ENCODE data around the gene CALD1.

Gene CALD1

GRCh38 chr7:134907000-134907399 lies 127.6 kb downstream of the CALD1 start:
- TF ChIP-seq, protein P1, sequence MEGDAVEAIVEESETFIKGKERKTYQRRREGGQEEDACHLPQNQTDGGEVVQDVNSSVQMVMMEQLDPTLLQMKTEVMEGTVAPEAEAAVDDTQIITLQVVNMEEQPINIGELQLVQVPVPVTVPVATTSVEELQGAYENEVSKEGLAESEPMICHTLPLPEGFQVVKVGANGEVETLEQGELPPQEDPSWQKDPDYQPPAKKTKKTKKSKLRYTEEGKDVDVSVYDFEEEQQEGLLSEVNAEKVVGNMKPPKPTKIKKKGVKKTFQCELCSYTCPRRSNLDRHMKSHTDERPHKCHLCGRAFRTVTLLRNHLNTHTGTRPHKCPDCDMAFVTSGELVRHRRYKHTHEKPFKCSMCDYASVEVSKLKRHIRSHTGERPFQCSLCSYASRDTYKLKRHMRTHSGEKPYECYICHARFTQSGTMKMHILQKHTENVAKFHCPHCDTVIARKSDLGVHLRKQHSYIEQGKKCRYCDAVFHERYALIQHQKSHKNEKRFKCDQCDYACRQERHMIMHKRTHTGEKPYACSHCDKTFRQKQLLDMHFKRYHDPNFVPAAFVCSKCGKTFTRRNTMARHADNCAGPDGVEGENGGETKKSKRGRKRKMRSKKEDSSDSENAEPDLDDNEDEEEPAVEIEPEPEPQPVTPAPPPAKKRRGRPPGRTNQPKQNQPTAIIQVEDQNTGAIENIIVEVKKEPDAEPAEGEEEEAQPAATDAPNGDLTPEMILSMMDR (IDR thresholded peaks at IDR 0.05) = no peak

GRCh38 chr7:134907639-134908038 lies 128.2 kb downstream of the CALD1 start:
- TF ChIP-seq, protein P1 (IDR thresholded peaks at IDR 0.05) = no peak

DNA sequence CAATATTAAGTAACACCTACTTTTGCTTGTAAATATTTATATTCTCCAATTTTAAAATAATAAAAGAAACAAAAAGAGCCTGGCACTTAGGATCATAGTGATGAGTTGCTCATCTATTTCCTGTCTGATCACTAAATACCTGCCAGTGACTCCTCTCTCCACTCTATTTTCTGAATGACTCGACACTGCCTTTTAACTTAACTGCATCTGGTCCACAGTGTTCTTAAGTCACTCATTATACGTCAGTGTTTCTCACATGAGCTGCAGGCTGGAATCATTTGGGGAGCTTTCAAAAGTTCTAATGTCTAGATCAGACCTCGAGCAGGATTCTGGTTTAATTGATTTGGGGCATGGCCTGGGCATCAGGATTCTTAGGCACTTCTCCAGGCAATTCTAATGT lies 128.9 kb downstream of the CALD1 start:
- TF ChIP-seq, protein P1 (IDR thresholded peaks at IDR 0.05) = no peak

DNA sequence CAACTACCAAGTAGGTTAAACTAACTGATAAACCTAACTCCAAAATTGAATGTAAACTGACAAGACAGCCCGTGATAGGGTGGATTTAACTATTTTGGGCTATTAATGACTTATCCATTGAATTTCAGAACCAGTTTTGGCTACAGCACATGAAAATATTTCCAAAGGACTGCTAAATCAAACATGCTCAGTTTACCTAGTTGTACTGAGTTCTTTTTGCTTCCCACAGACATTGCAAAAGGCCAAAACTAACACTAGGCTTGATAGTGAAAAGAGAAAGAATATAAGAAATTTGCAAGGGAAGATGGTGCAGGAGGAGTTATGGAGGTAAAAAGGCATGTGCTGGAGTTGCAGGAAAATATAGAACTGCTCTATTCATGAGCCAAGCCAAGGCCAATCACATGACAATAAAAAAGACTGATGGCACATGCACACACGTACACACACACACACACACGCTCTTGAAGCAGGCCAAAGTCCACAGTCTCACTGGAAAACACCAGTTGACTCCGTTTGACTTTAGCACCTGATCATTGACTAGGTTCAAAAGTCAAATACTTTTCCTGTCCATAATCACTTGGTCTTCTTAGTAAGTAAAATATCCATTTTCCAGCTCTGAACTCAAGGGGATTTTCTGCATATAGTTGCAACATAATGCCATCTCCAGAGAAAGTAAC lies 130.9 kb downstream of the CALD1 start:
- TF ChIP-seq, protein P1 (IDR thresholded peaks at IDR 0.05) = no peak

DNA sequence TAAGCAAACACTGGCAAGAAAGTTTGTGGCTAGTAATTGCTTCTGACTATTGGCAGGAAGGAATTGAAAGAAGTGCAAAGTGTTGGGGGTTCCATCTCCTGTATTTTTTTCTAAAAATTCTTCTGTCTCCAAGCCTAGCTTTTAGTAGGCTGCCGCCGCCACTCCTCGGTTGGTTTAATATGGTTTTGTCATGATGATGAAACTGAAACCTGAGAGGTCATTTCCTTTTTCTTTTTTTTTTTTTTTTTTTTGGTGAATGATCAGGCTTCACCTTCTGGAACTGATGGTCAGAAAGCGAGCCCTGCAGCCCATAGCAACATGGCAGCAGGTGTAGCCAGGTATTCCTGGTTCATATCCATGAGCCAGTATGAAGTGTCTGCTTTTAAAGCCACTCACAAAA lies 131.5 kb downstream of the CALD1 start:
- TF ChIP-seq, protein P1 (IDR thresholded peaks at IDR 0.05) = no peak

- TF ChIP-seq, protein P1 (IDR thresholded peaks at IDR 0.05) = no peak
Observed at GRCh38 chr7:134916171-134916883, 136.9 kb downstream of the CALD1 start.

DNA sequence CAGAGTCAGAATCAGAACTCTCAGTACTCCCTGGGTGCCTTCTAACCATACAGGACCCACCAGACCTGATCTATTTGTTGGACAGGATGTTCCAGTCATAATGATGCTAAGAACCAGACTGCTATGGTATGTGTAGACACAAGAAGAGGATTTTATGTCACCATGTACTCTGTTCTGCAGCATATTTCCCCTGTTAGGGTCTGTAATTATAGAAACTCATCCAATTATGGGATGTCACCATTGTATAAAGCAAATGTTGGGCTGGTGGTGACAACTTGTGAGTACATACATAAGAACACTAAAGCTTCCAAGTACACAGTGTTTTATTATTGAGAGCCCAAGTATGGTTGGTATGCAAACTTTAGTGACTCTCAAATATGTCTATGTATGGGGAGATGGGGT lies 139.8 kb downstream of the CALD1 start:
- TF ChIP-seq, protein P1 (IDR thresholded peaks at IDR 0.05) = no peak

Measured in LNCAP (cell line).